Sigmoid colon (tissue), 4 donors: Measurements from ENCODE around the gene EXOSC6.
"Not testable (repeated sequence)": the region's sequence is repeated elsewhere in the genome, so short reads cannot be mapped to it uniquely, and the experiment has no call there.

Experiments
- EP300 ChIP-seq, 4 donors: sonication (generic); formaldehyde crosslinking; IDR thresholded peaks; one replicate each; pipeline ENCODE4 v1.6.1; 2017; ENCODE audit warnings: antibody characterized with exemption in 4 of 4
- POLR2A ChIP-seq, 2 donors: fragments of 450-650 bp; IDR thresholded peaks; one replicate each; pipeline ENCODE4 v1.6.1; 2016; ENCODE audit warnings: antibody characterized with exemption in 2 of 2, mild to moderate bottlenecking in 2 of 2, moderate library complexity in 2 of 2
- POLR2AphosphoS5 ChIP-seq, 4 donors: sonication (generic); formaldehyde crosslinking; IDR thresholded peaks; one replicate each; pipeline ENCODE4 v1.6.1; 2017; ENCODE audit warnings: antibody characterized with exemption in 4 of 4
- TF ChIP-seq, protein P1 (sequence below), 4 experiments: fragments of 450-650 bp in 3 of 4; fragments of 200-600 bp in 1 of 4; IDR thresholded peaks; one replicate each; pipeline ENCODE4 v1.5.1; 2016 to 2019; ENCODE audit warnings: antibody characterized with exemption in 4 of 4, mild to moderate bottlenecking in 3 of 4, moderate library complexity in 2 of 4

DNA sequence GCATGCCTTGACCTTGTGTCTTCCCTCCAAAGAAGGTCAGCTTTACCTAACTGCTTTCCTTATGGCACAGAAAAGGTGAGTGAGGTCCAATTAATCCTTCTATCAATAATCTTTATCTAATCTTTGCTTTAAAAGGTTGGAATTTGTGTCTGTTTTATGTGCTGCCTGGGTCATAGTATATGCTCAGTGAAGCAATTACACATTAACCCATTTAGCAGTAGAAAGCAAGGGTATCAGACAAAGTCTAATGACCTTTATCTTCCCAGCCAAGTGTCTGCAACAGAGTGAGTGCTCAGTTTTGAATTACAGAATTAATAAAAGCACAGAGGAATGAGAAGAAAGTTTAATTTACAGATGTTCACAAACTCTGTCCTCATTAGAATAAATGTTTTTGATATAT lies 25.7 kb downstream of the EXOSC6 start:
- TF ChIP-seq, protein P1, sequence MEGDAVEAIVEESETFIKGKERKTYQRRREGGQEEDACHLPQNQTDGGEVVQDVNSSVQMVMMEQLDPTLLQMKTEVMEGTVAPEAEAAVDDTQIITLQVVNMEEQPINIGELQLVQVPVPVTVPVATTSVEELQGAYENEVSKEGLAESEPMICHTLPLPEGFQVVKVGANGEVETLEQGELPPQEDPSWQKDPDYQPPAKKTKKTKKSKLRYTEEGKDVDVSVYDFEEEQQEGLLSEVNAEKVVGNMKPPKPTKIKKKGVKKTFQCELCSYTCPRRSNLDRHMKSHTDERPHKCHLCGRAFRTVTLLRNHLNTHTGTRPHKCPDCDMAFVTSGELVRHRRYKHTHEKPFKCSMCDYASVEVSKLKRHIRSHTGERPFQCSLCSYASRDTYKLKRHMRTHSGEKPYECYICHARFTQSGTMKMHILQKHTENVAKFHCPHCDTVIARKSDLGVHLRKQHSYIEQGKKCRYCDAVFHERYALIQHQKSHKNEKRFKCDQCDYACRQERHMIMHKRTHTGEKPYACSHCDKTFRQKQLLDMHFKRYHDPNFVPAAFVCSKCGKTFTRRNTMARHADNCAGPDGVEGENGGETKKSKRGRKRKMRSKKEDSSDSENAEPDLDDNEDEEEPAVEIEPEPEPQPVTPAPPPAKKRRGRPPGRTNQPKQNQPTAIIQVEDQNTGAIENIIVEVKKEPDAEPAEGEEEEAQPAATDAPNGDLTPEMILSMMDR (IDR thresholded peaks at IDR 0.05) = not testable (repeated sequence)
- not testable (repeated sequence) for TF ChIP-seq EP300, POLR2A, POLR2AphosphoS5 (IDR thresholded peaks at IDR 0.05)
